ENCODE measurements around the gene BIN1.
A peak's percentile ranks its signal among the peaks of the same experiment; 100 is the strongest.

Gene BIN1

DNA sequence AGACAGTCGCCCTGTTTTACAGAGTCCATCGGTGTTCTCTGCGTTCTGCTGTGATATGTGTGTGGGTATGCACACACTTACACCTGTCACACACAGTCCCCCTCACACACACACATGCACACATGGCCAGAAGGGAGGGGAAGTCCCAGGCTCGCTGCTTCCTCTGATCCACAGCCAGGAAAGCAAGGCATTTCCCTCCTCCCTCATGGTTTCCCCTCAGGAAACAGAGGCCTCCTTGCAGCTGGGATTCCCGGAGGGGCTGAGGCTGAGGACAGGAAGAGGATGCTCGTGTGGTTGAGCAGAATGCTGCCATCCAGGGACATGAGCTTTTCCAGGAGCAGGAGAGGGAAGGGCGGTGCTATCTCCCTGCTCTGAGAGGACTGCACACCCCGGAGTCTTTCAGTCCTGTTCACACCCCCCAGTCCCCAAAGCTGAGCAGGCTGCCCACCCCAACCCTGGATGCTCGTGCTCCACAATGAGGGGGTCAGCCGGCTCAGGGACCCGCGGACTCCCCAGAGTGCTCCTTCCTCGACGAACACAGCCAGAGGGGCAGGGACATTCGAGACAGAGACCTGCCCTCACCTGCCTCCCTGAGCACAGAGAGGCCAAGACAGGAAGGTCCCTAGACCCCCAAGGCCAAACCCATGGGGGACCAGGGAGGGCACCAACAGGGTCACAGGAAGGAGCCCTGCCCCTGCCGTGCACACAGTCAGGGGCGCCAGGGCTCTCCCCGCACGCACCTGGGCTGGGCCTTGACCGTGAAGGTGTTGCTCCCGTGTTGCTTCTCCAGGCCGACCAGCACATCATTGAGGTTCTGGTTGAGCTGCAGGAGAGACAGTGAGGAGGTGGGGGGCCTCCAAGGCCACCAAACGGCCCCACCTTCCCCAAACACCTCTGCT is 45.3 kb downstream of the BIN1 start:
- no peak overlapping the region for H3K4me3 Mint-ChIP-seq
- H3K9me3 Mint-ChIP-seq = no peaks in the 10 kb centered on the region
- no peak overlapping the region for H3K27ac Mint-ChIP-seq
- peaks cover 5% of the 10 kb centered on the region for H3K4me1 Mint-ChIP-seq (ENCODE audit: low read depth)
- H3K27me3 Mint-ChIP-seq (ENCODE audit: low read depth) = no peaks in the 10 kb centered on the region
- H3K36me3 Mint-ChIP-seq (ENCODE audit: low read depth) = peaks cover 15% of the 10 kb centered on the region

DNA sequence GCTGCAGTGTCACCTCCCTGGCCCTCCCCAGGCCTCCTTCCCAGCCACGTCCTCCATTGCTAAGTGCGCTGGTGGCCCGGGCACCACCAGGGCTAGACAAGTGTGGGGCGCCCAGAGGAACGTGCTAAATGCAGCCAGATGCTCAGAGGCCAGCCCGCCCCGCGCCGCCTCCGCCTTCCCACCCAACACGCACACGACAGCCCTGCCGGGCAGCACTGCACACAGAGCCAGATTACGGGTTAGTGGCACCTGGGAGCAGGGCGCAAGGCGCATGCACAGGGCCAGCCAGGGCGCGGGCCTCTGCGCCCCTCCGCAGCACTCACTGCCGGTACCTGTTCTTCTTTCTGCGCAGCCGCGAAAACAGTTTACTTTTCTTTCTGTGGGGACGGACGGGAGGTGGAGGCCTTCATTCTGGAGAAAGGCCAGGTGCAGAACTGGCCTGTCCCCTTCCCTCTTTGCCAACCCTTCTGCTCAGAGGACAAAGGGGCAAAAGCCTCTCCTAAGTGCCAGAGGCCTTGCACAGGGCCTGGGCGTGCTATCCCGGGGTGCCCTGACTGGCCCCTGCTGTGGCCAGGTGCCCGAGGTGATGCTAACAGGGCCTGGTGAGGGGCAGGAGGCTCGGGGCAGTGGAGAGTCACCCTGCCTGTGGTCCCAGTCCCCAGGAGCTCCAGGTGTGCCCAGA is 46.5 kb downstream of the BIN1 start:
- peaks cover 11% of the 10 kb centered on the region for H3K36me3 Mint-ChIP-seq (ENCODE audit: low read depth)
- H3K4me3 Mint-ChIP-seq = no peak overlapping the region
- no peaks in the 10 kb centered on the region for H3K27me3 Mint-ChIP-seq (ENCODE audit: low read depth)
- peaks cover 3% of the 10 kb centered on the region for H3K4me1 Mint-ChIP-seq (ENCODE audit: low read depth)
- no peaks in the 10 kb centered on the region for H3K9me3 Mint-ChIP-seq
- H3K27ac Mint-ChIP-seq = no peak overlapping the region

DNA sequence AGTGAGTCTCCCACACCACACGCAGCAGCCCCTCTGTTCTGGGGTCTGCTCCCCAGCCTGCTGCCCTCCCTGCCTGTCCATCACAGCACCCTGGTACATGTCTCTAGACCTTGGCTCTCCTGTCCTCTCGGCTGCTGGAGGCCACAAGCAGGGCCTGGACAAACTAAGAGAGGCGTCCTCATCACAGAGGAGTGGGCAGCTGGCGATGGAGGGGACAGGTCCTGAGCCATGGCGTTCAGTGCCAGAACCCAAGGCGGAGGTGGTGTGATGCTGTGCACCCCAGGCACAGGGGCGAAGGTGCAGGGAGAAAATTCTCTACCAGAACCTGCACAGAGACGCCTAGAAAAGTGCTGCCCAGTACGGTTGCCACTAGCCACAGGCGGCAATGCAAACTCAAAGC is 47.4 kb downstream of the BIN1 start:
- Mint-ChIP-seq H3K9me3 (no peaks in the 10 kb centered on the region), H3K27ac (no peak overlapping the region), H3K36me3 (ENCODE audit: low read depth) (peaks cover 11% of the 10 kb centered on the region), H3K27me3 (ENCODE audit: low read depth) (no peaks in the 10 kb centered on the region), H3K4me1 (ENCODE audit: low read depth) (peaks cover 2% of the 10 kb centered on the region), H3K4me3 (no peak overlapping the region)

DNA sequence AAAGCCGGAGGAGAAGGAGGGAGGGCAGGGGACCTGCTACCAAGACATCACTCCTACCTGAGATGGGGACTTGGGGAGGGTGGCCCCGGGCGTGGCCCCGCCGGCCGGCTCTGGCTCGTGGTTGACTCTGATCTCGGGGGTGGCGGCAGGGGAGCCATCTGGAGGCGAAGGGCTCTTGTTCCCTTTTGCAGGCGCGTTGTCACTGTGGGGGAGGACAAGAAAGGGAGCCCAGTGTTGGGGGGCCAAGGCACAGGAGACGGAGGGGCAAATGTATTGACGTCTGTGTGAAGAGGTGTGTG is 48.1 kb downstream of the BIN1 start:
- H3K4me1 Mint-ChIP-seq (ENCODE audit: low read depth) = peaks cover 2% of the 10 kb centered on the region
- peaks cover 11% of the 10 kb centered on the region for H3K36me3 Mint-ChIP-seq (ENCODE audit: low read depth)
- H3K27me3 Mint-ChIP-seq (ENCODE audit: low read depth) = no peaks in the 10 kb centered on the region
- H3K27ac Mint-ChIP-seq = no peak overlapping the region
- H3K9me3 Mint-ChIP-seq = no peaks in the 10 kb centered on the region
- H3K4me3 Mint-ChIP-seq = no peak overlapping the region

DNA sequence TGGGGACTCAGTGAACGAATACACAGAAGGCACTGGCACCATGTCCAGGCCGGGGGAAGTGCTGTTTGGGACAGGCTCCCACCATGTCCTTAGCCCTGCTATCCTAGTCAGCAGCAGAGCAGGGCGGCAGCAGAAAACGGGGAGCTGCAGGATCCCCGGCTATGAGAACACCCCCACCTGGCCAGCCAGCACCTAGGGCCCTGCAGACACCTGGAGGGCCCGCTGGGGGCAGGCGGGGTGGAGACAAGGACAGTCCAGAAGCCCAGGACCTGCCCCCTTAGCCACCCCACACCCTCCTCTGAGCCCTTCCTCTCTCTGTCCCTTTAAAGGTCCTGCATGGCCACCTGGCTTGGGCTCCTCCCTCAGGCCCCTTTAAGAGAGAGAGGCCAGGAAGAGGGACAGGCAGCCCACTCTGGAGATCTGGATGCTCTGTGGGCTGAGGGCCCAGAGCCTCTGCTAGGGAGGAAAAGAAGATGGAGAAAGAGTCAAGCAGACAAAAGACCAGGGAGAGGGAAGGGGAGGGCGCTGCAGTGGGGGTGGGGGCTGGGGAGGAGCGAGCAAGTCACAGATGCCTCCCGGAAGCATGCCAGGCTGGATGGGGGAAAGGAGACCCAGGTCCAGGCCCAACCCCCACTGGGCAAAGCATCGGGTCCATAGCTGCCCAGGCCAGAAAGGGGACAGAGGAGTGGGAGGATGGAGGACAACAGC is 48.6 kb downstream of the BIN1 start:
- H3K4me3 Mint-ChIP-seq = no peak overlapping the region
- H3K27me3 Mint-ChIP-seq (ENCODE audit: low read depth) = no peaks in the 10 kb centered on the region
- H3K4me1 Mint-ChIP-seq (ENCODE audit: low read depth) = peaks cover 2% of the 10 kb centered on the region
- no peak overlapping the region for H3K27ac Mint-ChIP-seq
- H3K9me3 Mint-ChIP-seq = no peaks in the 10 kb centered on the region
- peaks cover 11% of the 10 kb centered on the region for H3K36me3 Mint-ChIP-seq (ENCODE audit: low read depth)

DNA sequence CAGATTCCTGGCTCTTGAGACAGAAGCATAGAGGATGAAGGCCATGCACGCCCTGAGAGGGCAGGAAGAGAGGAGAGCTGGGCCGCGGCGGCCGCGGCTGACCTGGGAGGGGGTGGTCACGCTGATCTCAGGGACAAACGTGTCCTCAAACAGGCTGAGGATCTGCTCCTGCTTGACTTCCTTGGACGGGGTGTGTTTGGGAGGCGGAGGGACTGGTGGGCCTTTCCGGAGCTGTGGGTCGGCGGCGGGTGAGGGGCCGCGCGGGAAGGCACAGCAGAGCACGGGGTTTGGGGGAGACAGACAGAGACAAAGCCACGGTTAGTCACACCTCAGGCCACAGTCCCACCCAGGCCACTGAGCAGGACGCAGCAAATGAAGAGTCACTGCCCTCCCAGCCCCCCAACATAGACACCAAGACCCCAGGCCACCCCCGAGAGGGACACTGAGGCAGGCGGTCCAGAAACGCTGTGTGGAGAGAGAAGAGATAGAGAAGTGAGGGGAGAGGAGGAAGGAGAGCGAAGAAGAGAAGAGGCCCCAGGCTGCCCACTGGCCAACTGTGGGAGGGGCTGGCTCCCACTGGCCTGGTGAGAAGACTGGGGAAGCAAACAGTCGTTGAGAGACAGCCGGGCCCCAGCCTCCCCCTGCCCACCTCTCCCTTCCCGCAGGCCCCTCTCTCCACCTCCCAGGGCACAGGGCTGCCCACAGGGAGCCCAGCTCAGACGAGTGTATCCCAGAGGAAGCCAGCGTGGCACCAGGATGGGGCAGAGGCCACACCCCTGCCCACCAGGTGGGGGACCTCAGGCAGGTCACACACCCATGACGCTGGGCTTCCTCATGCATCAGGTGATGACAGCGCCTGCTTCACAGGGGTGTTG is 49.3 kb downstream of the BIN1 start:
- H3K9me3 Mint-ChIP-seq = no peaks in the 10 kb centered on the region
- H3K4me3 Mint-ChIP-seq = no peak overlapping the region
- peak overlapping the region; percentile 49 for H3K27ac Mint-ChIP-seq
- H3K36me3 Mint-ChIP-seq (ENCODE audit: low read depth) = peaks cover 8% of the 10 kb centered on the region
- no peaks in the 10 kb centered on the region for H3K4me1 Mint-ChIP-seq (ENCODE audit: low read depth)
- no peaks in the 10 kb centered on the region for H3K27me3 Mint-ChIP-seq (ENCODE audit: low read depth)

DNA sequence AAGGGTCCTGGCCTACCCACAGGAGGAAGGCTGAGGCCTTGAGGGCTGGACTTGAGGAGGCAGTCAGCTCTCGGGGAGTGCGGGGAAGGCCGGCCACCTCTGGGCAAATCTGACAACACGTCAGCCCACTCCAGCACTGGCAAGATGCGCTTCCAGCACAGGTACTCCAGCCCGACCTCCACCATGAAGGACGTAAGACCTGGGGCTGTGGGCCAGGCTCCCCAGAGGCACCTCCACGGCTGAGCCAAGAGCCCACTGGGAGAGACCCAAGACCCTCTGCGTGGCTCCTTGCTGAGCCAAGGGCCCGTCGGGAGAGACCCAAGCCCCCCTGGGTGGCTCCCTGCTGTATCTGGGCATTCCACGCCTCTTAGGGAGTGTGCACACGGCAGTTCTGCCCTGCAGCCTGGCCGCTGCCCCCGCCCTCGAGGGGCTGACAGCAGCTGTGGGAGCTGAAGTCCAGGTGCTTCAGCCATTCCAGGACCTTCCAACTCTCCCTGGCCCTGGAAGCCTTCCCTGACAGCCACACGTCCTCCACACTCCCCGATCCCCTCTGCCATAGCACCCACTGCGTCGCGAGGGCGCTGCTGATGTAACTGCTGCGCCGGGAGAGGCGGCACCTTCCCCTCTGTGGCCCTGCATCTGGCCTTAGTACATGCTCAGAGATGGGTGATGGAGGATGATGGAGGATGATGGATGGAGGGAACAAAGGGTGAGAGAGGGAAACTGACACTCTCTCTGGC is 50.2 kb downstream of the BIN1 start:
- H3K27ac Mint-ChIP-seq = no peak overlapping the region

DNA sequence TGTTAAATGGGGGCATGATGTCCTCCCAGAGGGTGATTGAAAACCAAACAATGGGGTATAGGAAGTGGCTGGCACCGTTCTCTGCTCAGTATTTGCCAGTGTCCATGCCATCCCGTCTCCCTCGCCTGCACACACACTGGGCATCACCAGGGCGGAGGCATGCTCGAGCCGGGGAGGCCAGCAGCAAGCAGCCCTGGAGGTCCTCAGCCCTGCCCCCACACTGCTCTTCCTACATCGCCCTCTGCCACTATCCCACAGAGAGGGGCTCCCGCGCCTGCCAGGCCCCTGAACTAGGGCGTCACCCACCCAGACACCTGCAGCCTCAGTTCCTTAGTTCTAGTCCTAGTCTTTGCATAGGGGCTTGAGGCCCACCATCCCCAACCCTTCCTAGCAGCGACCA is 50.9 kb downstream of the BIN1 start:
- H3K36me3 Mint-ChIP-seq (ENCODE audit: low read depth) = peaks cover 4% of the 10 kb centered on the region
- H3K4me3 Mint-ChIP-seq = no peak overlapping the region
- H3K9me3 Mint-ChIP-seq = no peaks in the 10 kb centered on the region
- no peaks in the 10 kb centered on the region for H3K4me1 Mint-ChIP-seq (ENCODE audit: low read depth)
- no peaks in the 10 kb centered on the region for H3K27me3 Mint-ChIP-seq (ENCODE audit: low read depth)
- H3K27ac Mint-ChIP-seq = no peak overlapping the region

More for the DNA sequence above, 50.2 kb downstream of the BIN1 start:
- Mint-ChIP-seq H3K36me3 (ENCODE audit: low read depth) (peaks cover 4% of the 10 kb centered on the region), H3K9me3 (no peaks in the 10 kb centered on the region), H3K4me3 (no peak overlapping the region), H3K27me3 (ENCODE audit: low read depth) (no peaks in the 10 kb centered on the region), H3K4me1 (ENCODE audit: low read depth) (no peaks in the 10 kb centered on the region)

DNA sequence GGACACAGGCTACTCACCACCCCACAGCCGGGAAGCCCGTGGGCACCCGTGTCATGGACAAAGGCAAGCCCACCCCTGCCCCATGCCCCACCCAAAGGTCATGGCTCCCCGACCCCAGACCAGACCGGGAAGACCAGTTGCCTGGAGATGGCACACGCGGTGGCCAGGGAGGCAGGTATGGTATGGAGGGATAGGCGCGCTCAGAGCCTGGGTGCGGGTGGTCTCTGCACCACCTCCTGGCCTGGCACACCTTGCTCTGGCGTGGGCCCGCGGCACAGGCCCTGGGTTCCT is 51.2 kb downstream of the BIN1 start:
- Mint-ChIP-seq H3K4me1 (ENCODE audit: low read depth) (no peaks in the 10 kb centered on the region), H3K27me3 (ENCODE audit: low read depth) (no peaks in the 10 kb centered on the region), H3K27ac (no peak overlapping the region), H3K4me3 (no peak overlapping the region), H3K9me3 (no peaks in the 10 kb centered on the region), H3K36me3 (ENCODE audit: low read depth) (peaks cover 4% of the 10 kb centered on the region)

DNA sequence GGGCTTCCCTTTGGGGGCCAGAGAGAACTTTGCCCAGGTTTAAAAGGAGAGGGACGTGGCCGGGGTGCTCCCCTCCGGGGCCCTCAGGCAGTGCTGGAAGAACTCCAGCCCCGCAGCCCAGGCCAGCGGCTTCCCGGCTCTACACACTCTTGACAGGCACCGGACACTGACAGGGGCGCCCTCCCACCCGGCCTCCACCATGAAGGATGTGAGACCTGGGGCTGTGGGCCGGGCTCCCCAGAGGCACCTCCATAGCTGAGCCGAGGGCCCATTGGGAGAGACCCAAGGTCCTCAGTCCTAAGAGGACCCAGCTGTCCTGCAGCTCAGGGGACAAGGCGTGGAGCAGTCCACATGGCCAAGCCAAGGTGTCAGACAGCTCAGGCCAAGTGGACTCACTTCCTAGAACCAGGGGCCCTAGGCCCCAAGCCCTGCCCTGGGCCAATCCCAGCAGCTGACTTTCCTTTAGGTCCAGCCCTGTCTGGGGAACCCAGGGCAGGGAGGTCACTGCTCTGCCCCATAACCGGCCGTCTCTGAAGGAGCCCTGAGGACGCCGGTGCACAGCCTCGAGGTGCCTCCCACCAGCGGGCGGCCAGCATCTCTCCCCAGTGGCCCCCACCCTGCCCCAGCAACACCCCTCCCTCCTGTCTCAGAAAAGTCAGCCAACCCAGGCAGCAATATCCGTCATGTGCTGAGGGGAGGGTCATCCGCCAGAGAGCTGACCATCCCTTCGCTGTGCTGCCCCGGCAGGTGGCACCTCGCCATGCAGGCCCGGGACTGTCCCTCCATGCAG is 51.8 kb downstream of the BIN1 start:
- no peaks in the 10 kb centered on the region for H3K27me3 Mint-ChIP-seq (ENCODE audit: low read depth)
- no peaks in the 10 kb centered on the region for H3K9me3 Mint-ChIP-seq
- peaks cover 4% of the 10 kb centered on the region for H3K36me3 Mint-ChIP-seq (ENCODE audit: low read depth)
- no peak overlapping the region for H3K27ac Mint-ChIP-seq
- no peak overlapping the region for H3K4me3 Mint-ChIP-seq
- H3K4me1 Mint-ChIP-seq (ENCODE audit: low read depth) = no peaks in the 10 kb centered on the region

DNA sequence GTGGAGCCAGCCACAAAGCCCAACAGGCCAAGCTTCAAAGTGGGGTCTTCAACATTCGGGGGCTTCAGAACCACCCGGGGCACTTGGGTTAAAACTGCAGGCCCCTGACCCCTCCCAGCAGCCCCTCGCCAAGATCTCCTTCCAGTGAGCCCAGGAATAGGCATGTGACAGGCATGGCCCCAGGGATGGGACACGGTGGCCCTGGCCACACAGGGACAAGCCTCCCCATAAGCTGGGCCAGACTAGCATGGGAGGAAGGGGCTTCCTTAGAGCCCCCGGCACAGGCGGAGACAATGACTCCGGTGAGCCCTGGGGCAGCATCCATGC is 52.4 kb downstream of the BIN1 start:
- no peak overlapping the region for H3K27ac Mint-ChIP-seq
- peaks cover 3% of the 10 kb centered on the region for H3K4me1 Mint-ChIP-seq (ENCODE audit: low read depth)
- no peak overlapping the region for H3K4me3 Mint-ChIP-seq
- H3K27me3 Mint-ChIP-seq (ENCODE audit: low read depth) = no peaks in the 10 kb centered on the region
- peaks cover 4% of the 10 kb centered on the region for H3K36me3 Mint-ChIP-seq (ENCODE audit: low read depth)
- no peaks in the 10 kb centered on the region for H3K9me3 Mint-ChIP-seq

DNA sequence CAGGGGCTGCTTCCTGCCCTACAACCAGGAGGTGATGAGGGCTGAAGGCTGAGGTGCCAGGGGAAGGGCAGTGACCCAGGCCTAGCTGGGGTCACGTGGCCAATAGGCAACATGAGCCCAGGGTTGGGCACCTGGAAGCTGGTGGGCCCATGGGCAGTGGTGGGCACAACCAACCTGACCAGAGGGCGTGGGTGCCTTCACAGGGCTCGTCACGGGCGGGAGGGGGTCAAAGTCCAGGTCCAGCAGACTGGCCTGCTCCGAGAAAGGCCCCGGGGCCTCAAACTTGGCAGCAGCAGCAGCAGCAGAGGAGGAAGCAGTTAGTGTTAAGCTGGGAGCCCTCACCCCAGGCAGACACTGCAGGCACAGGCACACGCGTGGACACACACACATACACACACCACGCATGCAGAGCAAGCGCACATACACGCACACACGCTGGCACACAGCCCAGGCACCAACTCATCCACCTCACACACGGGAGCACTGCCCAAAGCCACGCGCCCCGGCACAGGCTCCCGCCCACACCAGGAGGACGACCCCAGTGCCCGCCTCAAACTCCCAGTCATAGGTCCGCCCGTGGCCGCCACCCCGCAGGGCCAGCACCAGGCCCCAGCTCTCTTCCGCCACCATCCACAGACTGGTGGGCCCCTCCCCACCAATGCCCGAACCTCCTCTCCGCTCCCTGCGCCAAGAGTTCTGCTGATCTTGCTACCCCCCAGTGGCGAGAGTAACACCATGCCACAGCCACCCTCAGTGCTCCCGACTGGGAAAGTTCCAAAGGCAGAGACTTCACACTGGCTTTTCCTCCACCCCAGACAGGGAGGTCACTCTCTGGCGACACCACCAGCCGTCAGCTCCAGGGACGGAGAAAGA is 53.0 kb downstream of the BIN1 start:
- Mint-ChIP-seq H3K27me3 (ENCODE audit: low read depth) (no peaks in the 10 kb centered on the region), H3K27ac (no peak overlapping the region), H3K4me3 (no peak overlapping the region), H3K9me3 (no peaks in the 10 kb centered on the region), H3K4me1 (ENCODE audit: low read depth) (peaks cover 3% of the 10 kb centered on the region), H3K36me3 (ENCODE audit: low read depth) (peaks cover 4% of the 10 kb centered on the region)

Measured in T-helper 1 cell treated with Interleukin-12 subunit alpha and Interleukin-12 subunit beta and Interleukin-4 antibody, amounts not matched to agents 30 μg/mL and 1 μg/mL, for 36 hours (primary cell).